SK-N-SH (cell line): Measurements from ENCODE around the gene GKN1.

Experiments
- TEAD4 ChIP-seq: IDR thresholded peaks from 2 replicates; pipeline ENCODE4 v1.4.0; 2012; ENCODE audit warnings: mild to moderate bottlenecking, borderline replicate concordance; ENCODE audit not compliant: insufficient read depth
- TF ChIP-seq, protein P1 (sequence below): fragments of 200-600 bp; sonication (generic); IDR thresholded peaks from 2 replicates; pipeline ENCODE4 v1.6.1; 2017; ENCODE audit warnings: antibody characterized with exemption, mild to moderate bottlenecking, moderate library complexity

DNA sequence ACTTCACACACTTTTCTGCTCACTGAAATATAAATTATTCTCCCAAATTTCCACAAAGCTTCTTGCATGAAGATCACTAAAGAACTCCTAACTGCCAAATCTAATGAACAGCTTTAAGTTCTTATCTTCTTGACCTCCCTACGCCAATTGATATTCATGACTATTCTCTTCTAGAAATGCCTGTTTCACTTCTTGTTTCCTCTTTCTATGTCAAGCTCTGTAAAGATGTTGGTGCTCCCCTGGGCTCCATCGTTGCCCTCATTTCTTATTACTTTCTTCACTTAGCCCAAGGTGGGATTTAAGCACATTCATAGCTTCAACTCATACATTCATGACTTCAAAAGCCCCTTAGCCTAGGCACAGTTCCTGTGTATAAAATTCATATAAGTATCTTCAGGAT, 29.3 kb downstream of the GKN1 start:
- TF ChIP-seq, protein P1, sequence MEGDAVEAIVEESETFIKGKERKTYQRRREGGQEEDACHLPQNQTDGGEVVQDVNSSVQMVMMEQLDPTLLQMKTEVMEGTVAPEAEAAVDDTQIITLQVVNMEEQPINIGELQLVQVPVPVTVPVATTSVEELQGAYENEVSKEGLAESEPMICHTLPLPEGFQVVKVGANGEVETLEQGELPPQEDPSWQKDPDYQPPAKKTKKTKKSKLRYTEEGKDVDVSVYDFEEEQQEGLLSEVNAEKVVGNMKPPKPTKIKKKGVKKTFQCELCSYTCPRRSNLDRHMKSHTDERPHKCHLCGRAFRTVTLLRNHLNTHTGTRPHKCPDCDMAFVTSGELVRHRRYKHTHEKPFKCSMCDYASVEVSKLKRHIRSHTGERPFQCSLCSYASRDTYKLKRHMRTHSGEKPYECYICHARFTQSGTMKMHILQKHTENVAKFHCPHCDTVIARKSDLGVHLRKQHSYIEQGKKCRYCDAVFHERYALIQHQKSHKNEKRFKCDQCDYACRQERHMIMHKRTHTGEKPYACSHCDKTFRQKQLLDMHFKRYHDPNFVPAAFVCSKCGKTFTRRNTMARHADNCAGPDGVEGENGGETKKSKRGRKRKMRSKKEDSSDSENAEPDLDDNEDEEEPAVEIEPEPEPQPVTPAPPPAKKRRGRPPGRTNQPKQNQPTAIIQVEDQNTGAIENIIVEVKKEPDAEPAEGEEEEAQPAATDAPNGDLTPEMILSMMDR, result no peak
- no peak for TF ChIP-seq TEAD4
